Thyroid gland (tissue), 4 donors: ENCODE data around the gene GPR55. TPM values are rescaled to one million over a fixed set of nuclear protein-coding genes. Genes with fewer than 3 reads are reported as not detected.
A peak's percentile ranks its signal among the peaks of the same experiment; 100 is the strongest.

Experiments used
- DNase-seq, 2 donors: peaks; one replicate each; pipeline ENCODE4 v3.0.0-alpha.2; 2019
- H3K27ac ChIP-seq, 3 donors: fragments of 200-600 bp; sonication (generic); 1 replicate in 2 of 3; 2 replicates in 1 of 3; pipeline ENCODE4 v1.5.1; 2016 to 2019; ENCODE audit warnings: mild to moderate bottlenecking in 1 of 3, moderate library complexity in 1 of 3
- H3K27me3 ChIP-seq: fragments of 200-600 bp; sonication (generic); one replicate; pipeline ENCODE4 v1.5.1; 2019
- H3K36me3 ChIP-seq, 2 donors: fragments of 200-600 bp; sonication (generic); one replicate each; pipeline ENCODE4 v1.5.1; 2016 to 2019
- H3K4me1 ChIP-seq, 2 donors: fragments of 200-600 bp; sonication (generic); one replicate each; pipeline ENCODE4 v1.5.1; 2017 to 2019
- H3K4me3 ChIP-seq, 3 donors: fragments of 200-600 bp; sonication (generic); replicated peaks in 1 of 3; 1 replicate in 2 of 3; 2 replicates in 1 of 3; pipeline ENCODE4 v1.5.1; 2016; ENCODE audit warnings: mild to moderate bottlenecking in 1 of 3
- H3K9me3 ChIP-seq: fragments of 200-600 bp; sonication (generic); one replicate; pipeline ENCODE4 v1.5.1; 2017
- CTCF ChIP-seq, 6 experiments: fragments of 200-600 bp in 3 of 6; fragments of 450-650 bp in 3 of 6; sonication (generic) in 3 of 6; IDR thresholded peaks; one replicate each; pipeline ENCODE4 v1.5.1; 2016 to 2019; ENCODE audit warnings: antibody characterized with exemption in 6 of 6, mild to moderate bottlenecking in 2 of 6, inconsistent platforms in 1 of 6, moderate library complexity in 1 of 6
- POLR2A ChIP-seq, 2 donors: fragments of 450-650 bp; IDR thresholded peaks; one replicate each; pipeline ENCODE4 v1.6.1; 2017; ENCODE audit warnings: antibody characterized with exemption in 2 of 2, mild to moderate bottlenecking in 2 of 2, moderate library complexity in 1 of 2
- WGBS, 2 donors: methylation state at CpG; one replicate each; pipeline ENCODE4 v1.1.5; 2017; 5-methylcytosine and 5-hydroxymethylcytosine counted together
- intact Hi-C: fragments of 100-400 bp; cut with DNase I; formaldehyde crosslinking; loops from one replicate; pipeline ENCODE4 v1.15.1; 2023
- total RNA-seq, 4 donors: library from RNA; depleted of rRNA; stranded (reverse); fragments of >200 nt; gene quantifications; one replicate each; pipeline ENCODE4 v1.2.3, GENCODE V29; 2016

Gene GPR55
- total RNA-seq, 4 donors from 2014 or later: 0.11 TPM; not detected in 3

- peaks cover 14 to 19% of the 10 kb centered on the region in 2 donors for H3K4me1 ChIP-seq
- no peaks in the 10 kb centered on the region for H3K9me3 ChIP-seq
- 50 to 58% methylated on average over 12 to 13 of the region's 13 CpGs for WGBS, 2 donors
- H3K4me3 ChIP-seq: no peak overlapping the region
- no peak overlapping the region for H3K27ac ChIP-seq
- no peaks in the 10 kb centered on the region for H3K27me3 ChIP-seq
- TF ChIP-seq POLR2A (IDR thresholded peaks at IDR 0.05): no peak
- no peak for TF ChIP-seq CTCF (IDR thresholded peaks at IDR 0.05)
- H3K36me3 ChIP-seq: no peaks in the 10 kb centered on the region
- DNase-seq: peak; percentile 31 to 39
- intact Hi-C loops: no loop called here
These were observed 58.1 kb downstream of the GPR55 start for GRCh38 chr2:230866756-230867523.

- intact Hi-C loops: no loop called here
- 16 to 25% methylated on average over 27 to 30 of the region's 35 CpGs for WGBS, 2 donors
- H3K27ac ChIP-seq: no peak overlapping the region
- no peaks in the 10 kb centered on the region for H3K27me3 ChIP-seq
- peaks cover 14 to 19% of the 10 kb centered on the region in 2 donors for H3K4me1 ChIP-seq
- H3K4me3 ChIP-seq: peak overlapping the region in 1 of 3 donors; percentile 63
- DNase-seq: peak; percentile 26 to 38
- no peaks in the 10 kb centered on the region for H3K36me3 ChIP-seq
- no peaks in the 10 kb centered on the region for H3K9me3 ChIP-seq
- peak in 1 of 6 experiments; percentile 10 for TF ChIP-seq CTCF (IDR thresholded peaks at IDR 0.05)
- no peak for TF ChIP-seq POLR2A (IDR thresholded peaks at IDR 0.05)
These were observed 59.0 kb downstream of the GPR55 start for GRCh38 chr2:230865766-230866755.

- no peaks in the 10 kb centered on the region for H3K36me3 ChIP-seq
- intact Hi-C loops: no loop called here
- peak overlapping the region; percentile 62 to 83 (median 63) for H3K4me3 ChIP-seq
- peak in 1 of 2 donors; percentile 18 for DNase-seq
- H3K27ac ChIP-seq: no peak overlapping the region
- peaks cover 14 to 19% of the 10 kb centered on the region in 2 donors for H3K4me1 ChIP-seq
- no peaks in the 10 kb centered on the region for H3K27me3 ChIP-seq
- 1 to 3% methylated on average over 23 of the region's 24 CpGs for WGBS, 2 donors
- no peaks in the 10 kb centered on the region for H3K9me3 ChIP-seq
- TF ChIP-seq CTCF (IDR thresholded peaks at IDR 0.05): no peak
These were observed 59.7 kb downstream of the GPR55 start for GRCh38 chr2:230865307-230865765.

- TF ChIP-seq CTCF (IDR thresholded peaks at IDR 0.05) (peak in 2 of 6 experiments; percentile 45 to 53), POLR2A (IDR thresholded peaks at IDR 0.05) (peak in 1 of 2 donors; percentile 37)
- Histone ChIP-seq H3K36me3 (no peaks in the 10 kb centered on the region), H3K9me3 (no peaks in the 10 kb centered on the region), H3K27me3 (no peaks in the 10 kb centered on the region), H3K27ac (no peak within 1 kb of the TSS), H3K4me3 (peak within 1 kb of the TSS; percentile 62 to 83 (median 63)), H3K4me1 (peaks cover 14 to 19% of the 10 kb centered on the region in 2 donors)
- intact Hi-C loops: no loop called here
- DNase-seq: peak; percentile 57 to 60
- WGBS, 2 donors: 1 to 2% methylated on average over 38 to 73 of the region's 76 CpGs
These were observed 60.3 kb downstream of the GPR55 start, which contains the start of gene ITM2C for GRCh38 chr2:230864605-230865306. Gene ITM2C (plus strand): TSS chr2:230864942. CDS start chr2:230865026, 84 bp downstream.
